SK-N-SH (cell line): Measurements from ENCODE around the gene LHFPL5. TPM values are rescaled to one million over a fixed set of nuclear protein-coding genes. Genes with fewer than 3 reads are reported as not detected.
A peak's percentile ranks its signal among the peaks of the same experiment; 100 is the strongest.

Source experiments
- CTCF ChIA-PET: fragments of 300-600, 350-600 bp; formaldehyde crosslinking; extraction: SDS; loops from one replicate; lab custom pipeline; 2021; lab: Yijun Ruan, JAX
- POLR2A ChIA-PET: fragments of 350-600 bp; sonication (Branson Sonifier 250); formaldehyde crosslinking; extraction: SDS; loops from one replicate; lab custom pipeline; 2020; ENCODE audit warnings: antibody characterized with exemption, inconsistent platforms; lab: Yijun Ruan, JAX
- DNase-seq: peaks from one replicate; pipeline ENCODE4 v3.0.0; 2012
- H2AFZ ChIP-seq: fragments of 200-600 bp; sonication (generic); 2 replicates; pipeline ENCODE4 v1.8.1; 2016; ENCODE audit warnings: antibody characterized with exemption, mild to moderate bottlenecking, low read depth
- H3F3A ChIP-seq: fragments of 200-600 bp; sonication (generic); replicated peaks from 2 replicates; pipeline ENCODE3; 2016; ENCODE audit warnings: antibody characterized with exemption, mild to moderate bottlenecking; ENCODE audit not compliant: insufficient read depth
- H3K27ac ChIP-seq, 2 experiments: fragments of 200-500 bp in 1 of 2; fragments of 200-600 bp in 1 of 2; sonication (Bioruptor generic) in 1 of 2; sonication (generic), shearing (Covaris generic) in 1 of 2; 2 replicates each; pipeline versions ENCODE4 v1.5.1 to v1.6.1; 2014 to 2016; ENCODE audit warnings: low read depth in 2 of 2, inconsistent platforms in 1 of 2, low read length in 1 of 2, mild to moderate bottlenecking in 1 of 2, mixed read lengths in 1 of 2
- H3K27me3 ChIP-seq: fragments of 200-600 bp; sonication (generic), shearing (Covaris generic); 2 replicates; pipeline ENCODE4 v1.6.1; 2016; ENCODE audit warnings: mixed run types; ENCODE audit not compliant: insufficient read depth
- H3K36me3 ChIP-seq, 2 experiments: fragments of 200-500 bp in 1 of 2; fragments of 200-600 bp in 1 of 2; sonication (Bioruptor generic) in 1 of 2; sonication (generic) in 1 of 2; replicated peaks in 1 of 2; 2 replicates each; pipeline versions ENCODE3 to v1.5.1; 2014 to 2016; ENCODE audit warnings: low read length in 1 of 2, mild to moderate bottlenecking in 1 of 2; ENCODE audit not compliant: insufficient read depth in 2 of 2, control insufficient read depth in 1 of 2
- H3K4me1 ChIP-seq, 2 experiments: fragments of 200-500 bp in 1 of 2; fragments of 200-600 bp in 1 of 2; sonication (Bioruptor generic) in 1 of 2; sonication (generic), shearing (Covaris generic) in 1 of 2; 2 replicates each; pipeline versions ENCODE4 v1.5.1 to v1.6.1; 2014 to 2016; ENCODE audit warnings: low read depth in 1 of 2, low read length in 1 of 2, mixed run types in 1 of 2; ENCODE audit not compliant: insufficient read depth in 2 of 2, control insufficient read depth in 1 of 2
- H3K4me2 ChIP-seq: fragments of 200-600 bp; sonication (generic), shearing (Covaris generic); 2 replicates; pipeline ENCODE4 v1.6.1; 2017; ENCODE audit warnings: mixed run types
- H3K4me3 ChIP-seq, 2 experiments: fragments of 200-500 bp in 1 of 2; fragments of 200-600 bp in 1 of 2; sonication (Bioruptor generic) in 1 of 2; sonication (generic), shearing (Covaris generic) in 1 of 2; 2 replicates each; pipeline versions ENCODE4 v1.5.1 to v1.8.1; 2014 to 2016; ENCODE audit warnings: low read depth in 2 of 2, inconsistent platforms in 1 of 2, low read length in 1 of 2, mild to moderate bottlenecking in 1 of 2, mixed read lengths in 1 of 2, moderate library complexity in 1 of 2
- H3K79me2 ChIP-seq: fragments of 200-600 bp; sonication (generic); 2 replicates; pipeline ENCODE4 v1.8.1; 2017; ENCODE audit warnings: mild to moderate bottlenecking; ENCODE audit not compliant: insufficient read depth
- H3K9ac ChIP-seq: fragments of 200-600 bp; sonication (generic); 2 replicates; pipeline ENCODE4 v1.6.1; 2017; ENCODE audit warnings: mixed run types
- H3K9me2 ChIP-seq: fragments of 200-600 bp; sonication (generic); 2 replicates; pipeline ENCODE4 v1.6.1; 2017; ENCODE audit warnings: mixed run types
- H3K9me3 ChIP-seq: fragments of 200-600 bp; sonication (generic); 2 replicates; pipeline ENCODE4 v1.6.1; 2017; ENCODE audit warnings: mixed run types, mild to moderate bottlenecking, moderate library complexity
- H4K20me1 ChIP-seq: fragments of 200-600 bp; sonication (generic); 2 replicates; pipeline ENCODE4 v1.6.1; 2017; ENCODE audit warnings: mild to moderate bottlenecking, mixed run types; ENCODE audit not compliant: insufficient read depth
- ELF1 ChIP-seq: IDR thresholded peaks from 2 replicates; pipeline ENCODE4 v1.4.0; 2012
- EZH2phosphoT487 ChIP-seq: fragments of 200-600 bp; sonication (generic); IDR thresholded peaks from 2 replicates; pipeline ENCODE4 v1.6.1; 2017; ENCODE audit warnings: low read depth, mixed run types, mild to moderate bottlenecking, antibody characterized with exemption, moderate library complexity, borderline replicate concordance
- FOSL2 ChIP-seq: IDR thresholded peaks from 2 replicates; pipeline ENCODE4 v1.4.0; 2012; ENCODE audit warnings: low read depth, mild to moderate bottlenecking, moderate library complexity, borderline replicate concordance
- GATA2 ChIP-seq: sonication (generic); formaldehyde crosslinking; IDR thresholded peaks from 2 replicates; pipeline ENCODE4 v1.5.0; 2020; ENCODE audit warnings: mild to moderate bottlenecking, missing genetic modification reagents
- NFIC ChIP-seq: IDR thresholded peaks from 2 replicates; pipeline ENCODE4 v1.4.0; 2012; ENCODE audit warnings: borderline replicate concordance
- POLR2AphosphoS5 ChIP-seq: IDR thresholded peaks from 2 replicates; pipeline ENCODE4 v1.6.1; 2012; ENCODE audit warnings: low read depth, low read length
- RFX5 ChIP-seq: IDR thresholded peaks from 2 replicates; pipeline ENCODE4 v1.6.1; 2012; ENCODE audit warnings: mild to moderate bottlenecking, improper control_type of control experiment, low read length
- RXRA ChIP-seq: IDR thresholded peaks from 2 replicates; pipeline ENCODE4 v1.4.0; 2012; ENCODE audit warnings: low read depth, mild to moderate bottlenecking, borderline replicate concordance
- TAF1 ChIP-seq: IDR thresholded peaks from 2 replicates; pipeline ENCODE4 v1.6.1; 2012; ENCODE audit warnings: low read depth, mild to moderate bottlenecking, low read length, moderate library complexity, borderline replicate concordance
- TEAD4 ChIP-seq: IDR thresholded peaks from 2 replicates; pipeline ENCODE4 v1.4.0; 2012; ENCODE audit warnings: mild to moderate bottlenecking, borderline replicate concordance; ENCODE audit not compliant: insufficient read depth
- WGBS: methylation state at CpG from one replicate; pipeline ENCODE4 v1.1.6; 2017; ENCODE audit warnings: low lambda C conversion rate; 5-methylcytosine and 5-hydroxymethylcytosine counted together
- polyA plus RNA-seq, 3 experiments: library from polyadenylated mRNA; depleted of rRNA; stranded (reverse); fragments of >200 nt; gene quantifications; 2 replicates each; pipeline ENCODE4 v1.2.3, GENCODE V29; 2012
- TF ChIP-seq, protein P1 (sequence below): IDR thresholded peaks from 2 replicates; pipeline ENCODE4 v1.4.0; 2012; ENCODE audit warnings: low read depth, borderline replicate concordance
- TF ChIP-seq, protein P2 (sequence below): fragments of 200-600 bp; sonication (generic); IDR thresholded peaks from 2 replicates; pipeline ENCODE4 v1.6.1; 2017; ENCODE audit warnings: antibody characterized with exemption, mild to moderate bottlenecking, moderate library complexity

Gene LHFPL5
- polyA plus RNA-seq, 1 of the 3 experiments (the other 2 are of a cell fraction) = not detected

DNA sequence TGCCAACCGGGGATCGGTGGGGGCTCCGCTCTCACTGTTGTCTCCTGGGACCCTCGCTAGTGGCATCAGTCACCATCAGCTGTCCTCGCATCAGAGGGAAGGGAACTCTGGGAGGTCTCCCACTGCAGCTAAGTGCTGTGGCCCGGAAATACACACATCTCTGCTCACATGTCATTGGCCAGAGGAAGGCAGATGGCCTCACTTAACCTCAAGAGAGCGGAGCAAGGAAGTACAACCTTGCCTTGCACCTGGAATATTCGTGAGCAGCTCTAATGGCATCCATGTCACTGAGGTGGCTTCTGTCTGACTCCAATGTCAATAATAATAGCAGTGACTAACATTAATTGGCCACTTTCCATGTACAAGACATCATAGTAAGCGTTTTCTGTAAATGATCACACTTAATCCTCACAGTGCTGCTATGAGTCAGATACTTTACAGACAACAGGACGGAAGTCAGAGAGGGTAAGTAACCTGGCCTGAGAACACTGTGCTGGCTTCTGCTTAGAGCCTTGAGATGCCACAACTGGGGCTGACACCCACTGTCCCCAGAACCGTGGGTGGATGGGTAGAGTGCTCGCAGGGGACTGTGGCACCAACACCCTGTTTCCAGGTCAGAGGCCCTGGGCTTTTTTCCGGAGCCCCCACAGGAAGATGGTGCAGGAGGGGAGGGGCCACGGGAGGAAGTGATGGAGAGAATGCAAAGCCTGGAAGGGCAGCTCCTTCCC, 6.0 kb downstream of the LHFPL5 start:
- no peaks in the 10 kb centered on the region for H3K27me3 ChIP-seq
- no peaks in the 10 kb centered on the region for H3F3A ChIP-seq
- POLR2A ChIA-PET = interaction anchor here (0.6 kb wide), 1 partner anchor 29 kb away, joined by 4 read pairs; no protein-coding TSS in a partner anchor

DNA sequence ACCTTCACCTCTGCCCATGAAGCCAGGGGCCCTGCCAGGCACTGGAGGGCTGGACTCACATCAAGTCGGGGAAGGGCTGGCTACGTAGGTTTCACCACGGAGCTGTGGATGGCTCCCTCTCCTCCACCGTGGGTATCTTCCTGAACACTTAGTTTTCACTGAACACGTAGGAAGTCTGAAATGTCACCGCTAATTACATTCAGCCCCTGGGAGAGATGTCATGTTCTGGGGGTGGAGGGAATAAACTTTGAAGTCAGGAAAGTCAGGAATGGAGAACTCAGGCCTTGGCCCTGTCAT, 6.5 kb downstream of the LHFPL5 start:
- no peaks in the 10 kb centered on the region for H3K79me2 ChIP-seq
- peaks cover 5 to 8% of the 10 kb centered on the region in 2 experiments; a peak in 2 of 4 replicates for H3K4me1 ChIP-seq
- H3K27ac ChIP-seq = no peak overlapping the region
- H3K9ac ChIP-seq = no peak overlapping the region
- no peaks in the 10 kb centered on the region for H3F3A ChIP-seq
- no peaks in the 10 kb centered on the region for H3K27me3 ChIP-seq
- POLR2A ChIA-PET = interaction anchor here (0.6 kb wide), 1 partner anchor 28 kb away, joined by 4 read pairs; no protein-coding TSS in a partner anchor
- H2AFZ ChIP-seq = no peak overlapping the region
- H3K4me3 ChIP-seq = no peak overlapping the region
- 84% methylated on average over 6 of the region's 6 CpGs for WGBS
- H3K4me2 ChIP-seq = peak overlapping the region; percentile 50
- H3K9me3 ChIP-seq = no peaks in the 10 kb centered on the region
- CTCF ChIA-PET = no interaction called here
- no peak for DNase-seq
- TF ChIP-seq NFIC (no peak), FOSL2 (no peak), ELF1 (no peak), TEAD4 (no peak), TAF1 (no peak), GATA2 (no peak), EZH2phosphoT487 (no peak), RXRA (no peak), RFX5 (no peak)
- TF ChIP-seq, protein P1, sequence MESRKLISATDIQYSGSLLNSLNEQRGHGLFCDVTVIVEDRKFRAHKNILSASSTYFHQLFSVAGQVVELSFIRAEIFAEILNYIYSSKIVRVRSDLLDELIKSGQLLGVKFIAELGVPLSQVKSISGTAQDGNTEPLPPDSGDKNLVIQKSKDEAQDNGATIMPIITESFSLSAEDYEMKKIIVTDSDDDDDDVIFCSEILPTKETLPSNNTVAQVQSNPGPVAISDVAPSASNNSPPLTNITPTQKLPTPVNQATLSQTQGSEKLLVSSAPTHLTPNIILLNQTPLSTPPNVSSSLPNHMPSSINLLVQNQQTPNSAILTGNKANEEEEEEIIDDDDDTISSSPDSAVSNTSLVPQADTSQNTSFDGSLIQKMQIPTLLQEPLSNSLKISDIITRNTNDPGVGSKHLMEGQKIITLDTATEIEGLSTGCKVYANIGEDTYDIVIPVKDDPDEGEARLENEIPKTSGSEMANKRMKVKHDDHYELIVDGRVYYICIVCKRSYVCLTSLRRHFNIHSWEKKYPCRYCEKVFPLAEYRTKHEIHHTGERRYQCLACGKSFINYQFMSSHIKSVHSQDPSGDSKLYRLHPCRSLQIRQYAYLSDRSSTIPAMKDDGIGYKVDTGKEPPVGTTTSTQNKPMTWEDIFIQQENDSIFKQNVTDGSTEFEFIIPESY = no peak
- TF ChIP-seq, protein P2, sequence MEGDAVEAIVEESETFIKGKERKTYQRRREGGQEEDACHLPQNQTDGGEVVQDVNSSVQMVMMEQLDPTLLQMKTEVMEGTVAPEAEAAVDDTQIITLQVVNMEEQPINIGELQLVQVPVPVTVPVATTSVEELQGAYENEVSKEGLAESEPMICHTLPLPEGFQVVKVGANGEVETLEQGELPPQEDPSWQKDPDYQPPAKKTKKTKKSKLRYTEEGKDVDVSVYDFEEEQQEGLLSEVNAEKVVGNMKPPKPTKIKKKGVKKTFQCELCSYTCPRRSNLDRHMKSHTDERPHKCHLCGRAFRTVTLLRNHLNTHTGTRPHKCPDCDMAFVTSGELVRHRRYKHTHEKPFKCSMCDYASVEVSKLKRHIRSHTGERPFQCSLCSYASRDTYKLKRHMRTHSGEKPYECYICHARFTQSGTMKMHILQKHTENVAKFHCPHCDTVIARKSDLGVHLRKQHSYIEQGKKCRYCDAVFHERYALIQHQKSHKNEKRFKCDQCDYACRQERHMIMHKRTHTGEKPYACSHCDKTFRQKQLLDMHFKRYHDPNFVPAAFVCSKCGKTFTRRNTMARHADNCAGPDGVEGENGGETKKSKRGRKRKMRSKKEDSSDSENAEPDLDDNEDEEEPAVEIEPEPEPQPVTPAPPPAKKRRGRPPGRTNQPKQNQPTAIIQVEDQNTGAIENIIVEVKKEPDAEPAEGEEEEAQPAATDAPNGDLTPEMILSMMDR = no peak
- TF ChIP-seq, all 33 proteins: peak for 0
- no peaks in the 10 kb centered on the region for H3K9me2 ChIP-seq
- H4K20me1 ChIP-seq = no peaks in the 10 kb centered on the region
- no peaks in the 10 kb centered on the region for H3K36me3 ChIP-seq

More for the DNA sequence above, 6.0 kb downstream of the LHFPL5 start:
- TF ChIP-seq POLR2AphosphoS5 (no peak), FOSL2 (peak; percentile 38; the same call in 1 of the 2 replicates)
- Histone ChIP-seq H3K79me2 (no peaks in the 10 kb centered on the region), H3K4me2 (peak overlapping the region; percentile 50), H3K4me1 (peaks cover 5 to 8% of the 10 kb centered on the region in 2 experiments; a peak in 2 of 4 replicates), H4K20me1 (no peaks in the 10 kb centered on the region), H2AFZ (no peak overlapping the region), H3K4me3 (no peak overlapping the region), H3K9me3 (no peaks in the 10 kb centered on the region), H3K36me3 (no peaks in the 10 kb centered on the region), H3K9me2 (no peaks in the 10 kb centered on the region), H3K9ac (no peak overlapping the region), H3K27ac (no peak overlapping the region)
- 62% methylated on average over 14 of the region's 14 CpGs for WGBS
- DNase-seq = no peak
- CTCF ChIA-PET = no interaction called here
